GM19468 (cell line): Measurements from ENCODE around the gene SIRT7.

Experiments used
- ATAC-seq: cut with Tn5 transposase; IDR thresholded peaks from one replicate; pipeline ENCODE4 v1.9.1; 2021; ENCODE audit warnings: mild to moderate bottlenecking, moderate library complexity, moderate number of reproducible peaks; ENCODE audit not compliant: unreplicated experiment; ENCODE audit errors: extremely low read depth

Gene SIRT7

DNA sequence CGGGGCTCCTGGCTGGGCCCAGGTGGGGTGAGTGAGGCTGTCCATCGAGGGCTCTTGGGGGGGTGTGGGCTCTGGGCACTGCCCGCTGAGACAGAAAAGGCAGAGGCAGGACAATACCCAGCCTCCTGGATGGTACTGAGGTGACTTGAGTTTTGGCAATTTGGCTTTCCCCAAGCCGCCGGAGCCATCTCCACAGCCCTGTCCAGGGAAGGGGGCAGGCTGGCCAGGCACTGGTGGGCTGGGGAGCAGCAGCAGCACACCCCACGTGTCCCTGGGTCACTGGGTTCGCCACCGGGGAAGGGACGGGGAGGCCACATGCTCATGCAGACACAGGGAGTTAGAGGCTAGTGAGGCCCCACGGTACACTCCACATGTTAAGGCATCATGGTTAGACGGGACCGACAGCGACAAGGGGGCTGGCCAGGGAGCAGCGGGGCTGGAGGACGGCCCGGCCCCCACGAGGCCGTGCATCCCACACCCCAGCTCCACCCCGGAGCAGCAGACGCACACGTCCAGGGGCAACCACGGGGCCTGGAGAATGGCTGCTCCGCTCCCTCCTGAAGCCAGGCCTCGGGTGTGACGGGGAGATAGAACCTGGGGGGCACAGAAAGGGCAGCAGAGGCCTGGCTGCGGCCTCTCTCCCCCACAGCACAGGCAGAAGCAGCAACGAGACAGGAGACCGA lies 49.8 kb downstream of the SIRT7 start:
- no peak for ATAC-seq

DNA sequence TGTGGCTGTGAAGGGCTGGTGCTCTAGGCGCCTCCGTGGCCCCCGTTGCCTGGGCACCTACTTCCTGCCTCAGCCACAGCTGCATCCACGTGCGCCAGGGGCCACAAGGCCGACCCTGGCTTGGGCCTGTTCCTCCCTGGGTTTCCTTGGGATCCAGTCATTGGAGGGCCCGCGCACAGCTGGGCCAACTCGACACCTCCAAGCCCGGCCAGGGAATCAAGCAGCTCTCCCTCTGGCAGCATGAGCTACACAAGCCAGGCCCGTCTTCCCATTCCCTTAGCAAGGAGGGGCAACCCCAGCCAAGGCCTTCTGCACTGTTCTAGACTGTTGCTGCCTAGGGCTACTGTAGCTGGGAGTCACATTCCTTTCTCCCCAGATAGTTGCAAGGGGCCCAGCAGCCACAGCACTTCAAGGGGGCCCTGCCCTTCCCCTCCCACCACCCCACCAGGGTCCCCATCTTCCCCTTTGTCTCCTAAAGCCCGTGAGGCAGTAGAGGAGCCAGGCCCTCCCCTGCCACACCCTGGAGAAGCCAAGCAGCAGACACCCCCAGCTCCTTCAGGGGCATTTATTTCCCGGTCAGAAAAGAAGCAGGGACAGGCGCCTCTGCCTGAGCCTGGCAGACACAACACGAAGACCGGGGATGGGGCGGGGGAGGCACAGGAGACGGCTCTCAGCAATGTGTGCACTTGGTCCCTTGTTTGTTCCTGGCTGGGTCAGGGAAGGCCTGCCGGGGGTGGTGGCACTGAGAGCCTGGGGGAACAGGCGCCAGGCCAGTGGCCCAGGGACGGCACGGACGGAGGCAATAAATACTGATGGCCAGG lies 50.6 kb downstream of the SIRT7 start:
- ATAC-seq: no peak

DNA sequence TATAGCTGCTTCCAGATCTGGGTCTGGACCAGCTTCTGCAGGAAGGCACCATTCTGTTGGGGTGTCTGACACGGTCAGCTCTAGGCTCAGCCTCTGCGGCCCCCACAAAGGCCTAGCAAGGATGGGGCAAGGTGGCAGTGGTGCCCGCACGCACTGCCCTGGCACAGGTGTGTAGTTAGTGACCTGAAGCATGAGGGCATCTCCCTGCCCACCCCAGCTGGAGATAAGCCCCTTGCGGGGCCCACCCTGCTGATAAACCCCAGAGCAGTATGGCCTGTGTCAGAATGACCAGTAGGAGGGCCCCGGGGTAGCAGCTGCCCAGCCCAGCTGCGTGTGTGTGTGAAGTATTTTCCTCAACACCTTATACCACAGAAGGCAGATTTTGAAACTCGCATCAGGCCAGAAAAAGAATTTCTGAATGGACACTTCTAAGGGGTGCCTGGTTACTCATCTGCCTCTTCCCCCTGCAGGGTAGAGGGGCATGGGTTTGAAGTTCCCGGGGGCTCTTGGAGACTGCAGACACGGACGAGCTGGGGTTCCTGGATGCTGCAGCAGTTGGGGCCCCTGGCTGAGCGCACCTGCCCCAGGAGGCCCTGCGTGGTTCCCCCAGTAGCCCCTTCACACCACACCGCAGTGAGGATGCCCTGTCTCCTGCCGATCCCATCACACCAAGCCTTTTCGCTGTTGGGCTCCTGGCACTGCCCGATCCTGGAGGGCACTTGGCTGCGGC lies 51.4 kb downstream of the SIRT7 start:
- ATAC-seq: no peak

DNA sequence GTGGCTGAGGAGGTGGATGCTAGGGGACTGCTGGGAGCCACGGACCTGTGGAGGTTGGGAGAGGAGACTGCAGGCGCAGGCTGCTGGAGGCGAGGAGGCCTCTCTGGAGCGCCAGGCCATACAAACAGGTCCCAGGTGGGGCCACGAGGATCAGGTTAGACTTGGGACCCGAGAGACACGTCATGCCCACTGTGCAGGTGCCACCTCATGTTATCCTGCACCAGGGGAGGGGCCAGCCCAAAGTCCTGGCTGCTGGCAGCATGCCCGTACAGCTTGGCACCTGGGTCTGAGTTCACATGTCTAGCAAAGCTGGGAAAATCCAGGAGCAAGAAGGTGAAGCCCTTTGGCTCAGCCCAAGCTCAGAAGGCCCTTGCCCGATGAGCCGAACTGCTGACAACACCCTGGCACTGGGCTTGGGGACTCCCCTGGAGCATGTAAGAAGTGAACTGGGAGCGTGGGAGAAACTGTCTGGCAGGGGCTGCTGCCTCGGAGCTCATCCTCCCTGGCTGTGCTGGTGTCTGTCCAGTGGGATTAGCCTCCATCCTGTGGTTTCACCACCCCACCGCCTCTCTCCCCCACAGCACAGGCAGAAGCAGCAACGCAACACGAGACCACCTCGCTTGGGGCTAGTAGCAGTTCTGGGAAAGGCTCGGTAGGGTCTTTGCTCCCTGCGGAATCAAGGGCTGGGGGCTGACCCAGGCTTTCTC lies 52.1 kb downstream of the SIRT7 start:
- ATAC-seq: no peak

DNA sequence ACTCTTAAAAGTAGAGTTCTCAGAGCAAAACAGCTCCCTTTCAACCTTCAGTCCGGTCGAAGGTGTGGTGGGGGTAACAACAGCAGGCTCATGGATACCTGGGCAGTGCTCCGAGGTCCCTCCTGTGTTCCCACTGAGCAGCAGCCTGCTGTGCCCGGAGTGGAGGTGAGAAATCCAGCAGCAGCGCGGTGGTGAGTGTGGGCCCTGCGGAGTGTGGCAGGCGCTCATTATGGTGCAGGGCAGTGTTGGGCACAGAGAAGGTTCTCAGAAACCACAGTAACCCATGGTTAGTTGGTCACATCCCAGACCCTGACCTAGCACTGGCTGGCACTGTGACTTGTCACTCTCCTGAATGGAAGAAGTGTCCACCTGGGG lies 52.6 kb downstream of the SIRT7 start:
- ATAC-seq: no peak

- ATAC-seq: no peak
Observed at GRCh38 chr17:81863833-81864768, 53.9 kb downstream of the SIRT7 start.

GRCh38 chr17:81863123-81863675 lies 54.8 kb downstream of the SIRT7 start:
- no peak for ATAC-seq
